Activated effector memory CD4-positive, alpha-beta T cell treated with anti-CD3 and anti-CD28 coated beads, Interleukin-2, amount 50 U/mL, for 16 hours (primary cell): ENCODE data around the gene BID.

Experiments used
- DNase-seq: peaks from one replicate; pipeline ENCODE4 v3.0.0-alpha.2; 2020

BID gene

DNA sequence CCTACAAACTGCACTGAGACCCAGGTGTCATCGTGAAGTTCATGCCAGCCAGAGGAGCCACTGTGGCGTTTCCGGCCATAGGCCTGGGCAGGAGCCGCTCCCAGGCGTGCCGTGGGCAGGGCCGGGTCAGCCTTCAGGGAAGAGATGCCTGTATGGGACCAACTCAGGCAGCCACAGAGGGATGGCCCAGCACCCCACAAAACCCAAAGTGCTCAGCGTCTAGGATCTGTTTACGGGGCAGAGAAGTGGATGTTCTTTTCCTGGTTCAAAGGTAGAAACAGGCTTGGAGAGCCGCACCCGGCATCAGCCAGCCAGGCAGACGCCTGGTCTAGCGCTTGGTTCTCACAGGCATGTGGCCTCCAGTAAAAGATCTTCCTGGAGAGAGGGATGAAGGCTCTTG, 8.4 kb upstream of the BID start:
- DNase-seq = no peak

DNA sequence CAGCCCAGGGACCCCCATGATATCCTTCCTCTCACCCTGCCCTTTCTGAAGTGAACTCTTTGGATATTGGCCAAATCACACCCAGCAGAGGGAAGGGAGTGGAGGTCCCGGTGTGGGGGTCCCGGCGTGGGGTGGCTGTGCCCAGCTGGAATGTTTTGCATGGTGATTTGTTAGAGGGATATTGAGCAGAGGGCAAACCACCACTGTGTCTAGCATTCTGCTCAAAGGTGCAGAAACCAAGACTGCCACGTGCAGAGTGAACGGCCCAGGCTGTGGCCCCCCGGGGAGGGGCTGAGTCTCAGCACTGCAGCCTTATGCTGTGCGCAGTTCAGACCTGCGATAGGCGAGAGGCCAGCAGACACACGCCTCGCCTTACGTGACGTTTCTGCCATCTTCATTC, 7.9 kb upstream of the BID start:
- no peak for DNase-seq

DNA sequence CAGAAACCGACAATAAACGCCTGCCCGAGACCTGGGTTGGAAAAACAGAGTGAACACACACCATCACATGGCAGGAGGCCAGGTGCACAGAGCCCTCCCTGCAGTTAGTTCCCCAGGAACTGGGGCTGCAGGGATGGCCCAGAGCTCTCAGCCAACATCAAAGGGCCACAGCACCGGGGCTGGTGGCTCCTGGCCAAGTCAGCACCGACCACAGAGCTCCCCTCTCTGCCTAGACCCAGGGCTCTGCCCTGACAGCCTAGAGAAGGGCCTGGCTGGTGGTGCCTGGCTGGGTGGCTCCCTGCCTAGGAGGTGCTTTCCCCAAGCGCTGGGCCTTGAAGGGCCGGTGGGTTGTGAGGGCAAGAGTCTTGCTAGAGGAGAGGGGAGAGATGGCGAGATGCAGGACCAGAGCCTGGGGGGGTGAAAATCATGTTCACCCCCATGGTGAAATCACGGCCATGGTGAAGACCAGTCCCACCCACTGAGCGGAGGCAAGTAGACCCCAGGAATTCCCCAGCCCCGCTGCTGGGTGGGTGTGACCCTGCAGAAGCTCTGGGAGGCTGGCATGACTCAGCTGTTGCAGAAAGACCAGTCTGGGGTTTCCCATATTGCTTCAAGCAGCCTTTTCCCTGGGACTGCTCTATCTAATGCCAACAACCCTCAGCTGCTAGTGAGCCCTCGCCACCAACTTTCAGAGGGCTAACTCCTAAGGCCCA, 7.2 kb upstream of the BID start:
- peak; percentile 88 for DNase-seq

DNA sequence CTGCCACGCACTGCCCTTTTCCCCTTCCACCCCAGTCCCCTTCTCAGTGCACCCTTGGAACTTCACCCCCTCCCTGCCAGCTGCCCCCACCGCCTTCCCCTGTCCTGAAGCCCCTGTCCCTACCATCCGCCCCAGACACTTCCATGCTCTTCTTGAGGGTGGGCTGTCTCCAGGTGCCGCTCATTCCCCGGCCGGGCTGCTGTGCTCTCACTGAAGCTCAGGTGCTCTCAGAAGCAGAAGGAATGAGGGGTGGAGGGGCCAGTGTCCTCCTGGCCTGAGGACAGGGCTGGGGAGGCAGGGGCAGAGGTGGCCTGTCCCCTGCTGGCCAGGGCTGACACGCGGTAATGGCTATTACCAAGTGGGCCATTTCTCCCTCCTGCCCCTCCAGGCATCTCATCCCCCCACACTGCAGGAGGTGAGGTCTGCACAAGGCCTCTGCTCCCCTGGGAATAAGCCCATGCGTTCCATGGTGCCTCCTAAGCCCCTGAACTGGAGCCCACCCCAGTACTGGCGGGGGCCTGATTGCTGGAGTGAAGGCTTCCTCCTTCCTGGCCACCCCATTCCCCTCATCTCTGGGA, 6.6 kb upstream of the BID start:
- no peak for DNase-seq

DNA sequence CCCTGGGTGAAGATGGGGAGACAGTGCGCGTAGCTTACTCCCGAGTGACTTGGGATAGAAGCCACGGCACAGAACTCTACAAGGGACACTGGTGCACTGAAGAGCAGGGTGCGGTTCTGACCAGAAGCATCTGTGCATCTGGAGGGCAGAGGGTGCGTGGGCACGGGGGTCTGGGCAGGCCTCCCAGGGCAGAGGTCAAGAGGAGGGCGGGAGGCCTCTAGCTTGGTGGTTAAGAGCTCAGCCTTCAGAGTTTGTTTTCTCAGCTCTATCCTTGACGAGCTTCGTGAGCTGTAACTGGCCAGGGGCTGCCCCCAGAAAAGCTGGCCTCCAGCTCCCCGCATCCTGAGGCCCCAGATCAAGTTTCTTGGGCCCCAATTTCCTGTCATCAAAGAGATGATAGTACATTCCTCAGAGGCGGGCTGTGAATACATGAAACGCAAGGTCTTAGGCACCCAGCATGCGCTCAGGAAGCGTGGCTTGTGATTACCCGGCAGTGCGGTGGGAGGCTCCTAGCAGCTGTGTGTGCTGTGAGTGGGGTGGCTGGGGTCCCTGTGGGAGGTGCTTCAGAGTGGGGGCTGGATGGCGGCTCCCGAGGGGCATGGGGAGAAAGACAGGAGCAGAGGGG, 6.0 kb upstream of the BID start:
- DNase-seq = no peak

DNA sequence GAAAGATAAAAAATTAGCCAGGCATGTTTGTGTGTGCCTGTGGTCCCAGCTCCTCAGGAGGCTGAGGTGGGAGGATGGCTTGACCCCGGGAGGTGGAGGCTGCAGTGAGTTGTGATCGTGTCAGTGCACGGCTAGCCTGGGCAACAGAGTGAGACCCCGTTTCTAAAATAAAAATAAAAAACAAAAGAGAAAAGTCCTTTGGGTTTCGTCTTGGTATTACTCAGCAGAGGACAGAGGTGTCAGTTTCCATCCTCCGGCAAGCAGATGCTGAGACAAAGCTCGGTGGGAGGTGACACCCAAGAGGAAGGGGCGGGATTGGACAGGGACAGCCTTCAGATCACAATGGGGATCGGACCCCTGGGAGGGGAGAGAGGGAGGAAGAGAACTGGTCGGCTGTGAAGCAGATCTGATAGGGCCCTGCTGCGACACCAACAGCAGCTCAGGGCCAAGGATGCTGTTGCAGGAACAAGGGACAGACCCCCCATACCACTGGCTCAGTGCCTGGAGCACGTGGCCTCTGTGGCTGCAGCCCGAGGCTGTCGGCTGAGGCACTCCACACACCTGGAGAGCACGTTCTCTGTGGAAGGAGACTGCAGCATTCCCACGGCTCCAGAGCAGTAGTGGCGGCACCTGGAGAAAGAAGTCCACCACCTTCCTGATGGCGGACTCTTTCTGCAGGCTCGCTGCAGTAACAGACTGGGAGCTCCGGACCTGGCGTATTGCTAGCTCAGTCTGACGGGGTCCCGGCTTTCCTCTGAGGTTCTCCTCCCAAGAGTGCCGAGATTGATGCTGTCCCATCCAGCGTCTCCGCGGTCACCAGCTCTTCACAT, 5.2 kb upstream of the BID start:
- DNase-seq = no peak

DNA sequence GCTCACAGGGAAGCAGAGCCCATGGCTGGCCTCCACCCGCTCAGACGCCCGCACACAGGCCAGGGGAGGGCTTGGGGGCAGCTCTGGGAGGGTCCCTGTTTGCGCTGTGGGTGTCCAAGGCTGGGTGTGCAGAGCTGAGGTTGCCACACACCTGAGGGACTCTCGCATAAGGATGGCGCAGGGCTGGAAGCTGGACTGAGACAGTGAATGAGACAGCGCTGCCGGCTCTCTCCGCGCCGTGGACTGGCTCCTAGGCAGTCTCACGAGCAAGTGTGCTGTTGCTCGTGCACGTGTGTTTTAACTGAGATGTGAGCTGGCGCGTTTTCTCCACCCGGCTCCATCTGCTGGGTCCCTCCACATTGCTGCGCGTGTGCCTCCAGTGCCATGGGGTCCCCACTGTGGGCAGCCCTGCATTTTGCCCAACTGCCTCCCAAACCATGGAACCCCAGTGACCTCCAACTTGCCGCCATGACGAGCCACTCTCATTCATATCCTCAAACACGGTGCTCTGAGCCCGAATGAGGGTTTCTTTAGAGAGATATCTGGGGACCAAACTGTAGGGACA, 4.2 kb upstream of the BID start:
- DNase-seq = no peak

DNA sequence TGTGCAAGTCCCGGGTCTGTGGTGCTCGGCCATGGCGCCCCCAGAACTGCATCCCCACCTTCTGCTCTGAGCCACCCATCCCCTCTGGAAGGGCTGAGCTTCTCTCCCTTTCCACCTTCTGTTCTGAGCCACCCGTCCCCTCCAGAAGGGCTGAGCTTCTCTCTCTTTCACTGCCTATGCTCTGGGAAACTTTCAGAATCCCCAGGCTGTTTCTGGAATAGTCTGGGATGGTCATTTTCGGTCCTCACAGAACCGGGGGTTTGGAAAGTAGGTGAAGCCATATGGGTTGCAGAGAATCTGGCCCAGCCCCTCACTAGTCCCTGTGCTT, 3.4 kb upstream of the BID start:
- no peak for DNase-seq

DNA sequence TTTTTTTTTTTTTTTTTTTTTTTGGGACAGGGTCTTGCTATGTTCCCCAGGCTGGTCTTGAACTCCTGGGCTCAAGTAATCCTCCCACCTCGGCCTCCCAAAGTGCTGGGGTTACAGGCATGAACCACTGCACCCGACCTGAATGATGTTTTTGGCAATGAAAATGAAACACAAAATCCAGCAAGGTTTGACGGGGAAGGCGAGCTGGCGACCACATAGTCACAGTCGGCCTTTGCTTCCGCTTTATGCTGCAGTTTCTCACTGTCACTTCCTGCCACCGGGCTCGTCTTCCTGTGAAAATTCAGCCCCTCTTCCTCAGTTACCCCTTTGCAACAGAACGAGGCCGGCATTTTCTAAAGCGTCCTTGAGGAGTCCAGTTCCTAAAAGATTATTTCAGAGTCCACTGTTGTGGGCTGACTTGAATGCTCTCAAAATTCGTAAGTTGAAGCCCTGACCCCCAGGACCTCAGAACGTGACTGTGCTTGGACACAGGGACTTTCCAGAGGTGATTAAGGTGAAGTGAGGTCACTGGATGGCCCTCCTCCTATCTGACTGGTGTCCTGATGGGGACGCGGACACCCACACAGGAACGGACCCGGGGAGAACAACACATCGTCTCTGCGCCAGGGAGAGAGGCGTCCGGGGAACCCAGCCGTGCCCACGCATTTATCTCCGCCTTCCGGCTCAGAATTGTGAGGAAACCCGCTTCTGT, 2.9 kb upstream of the BID start:
- peak; percentile 85 for DNase-seq

DNA sequence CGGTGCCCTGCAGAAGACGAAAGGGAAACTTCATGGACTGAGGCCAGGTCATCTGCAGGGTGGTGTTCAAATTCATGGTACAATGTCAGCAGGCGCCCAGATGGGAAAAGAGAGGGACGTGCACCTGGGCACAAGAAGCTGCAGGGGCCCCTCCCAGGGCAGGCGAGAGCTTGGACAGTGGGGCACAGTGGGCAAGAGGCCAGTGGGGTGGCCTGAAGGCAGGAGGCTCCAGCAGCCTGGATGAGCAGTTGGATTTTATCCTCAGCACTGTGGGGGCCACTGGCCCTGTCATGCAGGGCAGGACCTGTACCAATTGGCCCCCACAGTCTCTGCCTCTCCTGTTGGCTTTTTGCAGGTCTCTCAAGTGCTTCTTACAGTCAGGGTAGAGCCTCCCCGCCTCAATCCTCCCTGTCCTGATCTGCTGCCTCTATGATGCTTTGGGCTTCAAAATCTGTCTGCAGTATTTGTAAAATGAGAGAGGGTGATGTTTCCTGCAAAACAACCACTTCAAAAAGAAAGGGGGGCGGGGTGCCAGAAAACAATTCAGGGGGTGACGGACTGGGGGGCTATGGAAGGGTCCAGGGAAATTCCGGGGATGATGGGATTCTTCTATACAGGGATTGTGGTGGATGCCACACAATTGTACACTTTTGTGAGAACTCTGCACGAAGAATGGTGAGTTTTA, 1.7 kb upstream of the BID start:
- peak; percentile 61 for DNase-seq

DNA sequence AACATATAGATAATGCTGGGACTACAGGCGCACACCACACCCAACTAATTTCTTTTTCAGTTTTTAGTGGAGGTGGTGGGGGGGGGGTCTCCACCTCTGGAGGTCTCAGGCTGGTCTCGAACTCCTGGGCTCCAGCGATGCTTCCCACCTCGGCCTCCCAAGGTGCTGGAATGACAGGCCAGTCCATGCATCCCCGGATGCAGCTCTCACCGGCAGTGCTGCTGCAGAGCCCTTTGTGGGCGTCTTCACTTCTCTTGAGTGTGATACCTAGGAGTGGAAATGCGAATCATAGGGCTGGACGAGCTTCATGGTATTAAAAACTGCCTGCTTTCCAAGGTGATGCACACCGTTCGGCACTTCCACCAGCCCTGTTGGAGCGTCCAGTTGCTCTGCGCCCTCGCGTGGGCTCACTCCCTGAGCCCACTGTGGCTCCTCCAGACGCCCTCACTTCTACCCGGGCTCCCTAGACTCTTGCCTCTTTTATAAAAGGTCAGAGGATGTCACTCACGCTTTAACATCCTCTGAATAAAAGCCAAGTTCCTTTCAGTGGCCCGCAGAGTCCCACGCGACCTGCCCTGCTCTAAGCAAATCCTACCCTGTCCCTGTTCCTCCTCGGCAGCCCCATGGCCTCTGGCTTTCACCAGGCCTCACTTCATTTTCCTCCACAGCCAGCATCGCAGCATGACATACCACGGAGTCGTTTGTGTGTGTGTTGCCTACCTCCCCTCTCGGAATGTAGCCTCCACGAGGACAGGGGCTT, 837 bp upstream of the BID start:
- DNase-seq = peak; percentile 62

DNA sequence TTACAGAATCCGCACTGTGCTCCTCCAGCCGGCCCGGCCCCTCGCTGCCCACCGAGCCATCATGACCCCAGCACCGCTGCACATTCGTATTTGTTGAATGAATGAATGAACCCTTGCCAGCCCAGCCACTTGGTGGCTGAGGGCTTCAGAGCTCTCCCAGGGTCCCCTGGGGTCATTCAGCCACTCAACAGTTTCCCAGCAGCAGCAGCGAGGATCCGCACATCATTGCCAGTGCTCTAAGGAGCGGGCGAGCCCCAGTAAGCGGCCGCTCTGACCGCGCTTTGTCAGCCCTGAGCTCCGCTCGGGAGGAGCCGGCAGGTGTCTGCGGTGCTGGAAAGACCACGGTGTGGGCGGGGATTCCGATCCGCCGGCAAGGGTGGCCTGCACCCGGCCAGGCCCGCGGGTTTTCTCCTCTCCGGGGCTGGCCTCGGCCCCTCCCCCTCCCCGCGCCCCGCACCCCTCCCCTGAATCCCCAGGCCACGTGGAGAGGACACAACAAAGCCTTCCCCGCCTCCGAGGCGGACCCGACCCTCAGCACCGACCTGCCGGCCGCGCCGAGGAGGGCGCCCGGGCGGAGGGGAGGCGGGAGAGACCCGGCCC, 563 bp downstream of the BID start:
- DNase-seq = peak; percentile 87

DNA sequence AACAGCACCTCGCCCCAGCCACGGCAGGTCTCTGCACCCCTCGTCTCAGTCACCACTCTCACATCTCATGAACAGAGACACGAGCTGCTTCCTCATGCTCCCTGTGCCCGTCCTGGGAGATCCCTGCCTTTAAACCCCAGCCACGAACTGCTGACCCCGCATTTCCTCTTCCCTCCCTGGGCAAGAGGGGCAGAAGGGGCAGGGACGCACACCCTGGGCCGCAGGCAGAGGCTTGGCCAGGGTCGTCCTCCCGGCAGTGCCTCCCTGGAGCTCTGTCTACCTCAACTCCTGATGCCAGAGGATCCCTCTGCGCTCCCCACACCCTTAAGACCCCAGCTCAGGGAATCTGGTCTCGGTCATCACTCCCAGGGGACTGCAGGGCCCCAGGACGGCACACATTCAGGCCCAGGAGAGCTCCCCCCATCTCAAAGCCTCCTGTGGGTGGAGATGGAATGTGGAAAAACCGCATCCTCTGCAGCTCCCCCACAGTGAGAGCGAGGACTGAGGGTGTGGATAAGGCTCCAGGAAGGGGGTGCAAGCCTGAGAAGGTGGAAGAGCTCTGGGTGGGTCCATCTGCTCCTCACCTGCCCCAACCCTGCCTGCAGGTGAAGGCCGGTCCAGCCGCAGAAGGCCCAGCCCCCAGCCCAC, 1.2 kb downstream of the BID start:
- DNase-seq = no peak

DNA sequence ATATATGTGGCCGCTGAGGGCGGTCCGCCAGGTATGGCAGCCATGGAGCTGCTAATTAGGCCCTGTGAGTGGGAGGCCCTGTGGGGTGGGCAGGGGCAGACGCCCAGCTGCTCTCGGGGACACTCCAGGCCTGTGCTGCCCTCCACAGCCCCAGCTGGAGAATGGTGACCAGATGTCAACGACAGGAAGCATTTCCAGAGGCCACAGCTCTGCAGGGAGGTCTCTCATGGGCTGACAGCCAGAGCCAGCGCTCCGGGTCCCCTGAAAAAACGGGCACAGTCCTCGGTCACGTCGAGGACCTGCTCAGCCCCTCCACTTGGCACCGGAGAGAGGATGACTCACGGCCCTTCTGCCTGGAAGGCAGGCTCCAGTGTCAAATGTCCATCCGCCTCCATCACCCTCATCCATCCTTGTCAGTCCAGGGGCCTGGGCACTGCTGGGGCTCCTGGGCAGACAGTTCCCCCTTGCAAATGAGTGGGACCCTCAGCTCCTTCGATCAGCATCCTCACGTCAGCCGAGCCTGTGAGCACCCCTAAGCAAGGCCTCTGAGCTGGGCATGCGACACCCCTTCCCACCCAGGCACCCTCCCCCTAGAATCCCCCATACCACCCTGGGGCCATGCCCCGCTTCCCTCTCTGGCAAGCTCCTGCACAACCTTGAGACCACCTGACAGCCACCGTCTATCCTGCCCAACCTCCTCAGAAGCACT, 1.9 kb downstream of the BID start:
- no peak for DNase-seq

DNA sequence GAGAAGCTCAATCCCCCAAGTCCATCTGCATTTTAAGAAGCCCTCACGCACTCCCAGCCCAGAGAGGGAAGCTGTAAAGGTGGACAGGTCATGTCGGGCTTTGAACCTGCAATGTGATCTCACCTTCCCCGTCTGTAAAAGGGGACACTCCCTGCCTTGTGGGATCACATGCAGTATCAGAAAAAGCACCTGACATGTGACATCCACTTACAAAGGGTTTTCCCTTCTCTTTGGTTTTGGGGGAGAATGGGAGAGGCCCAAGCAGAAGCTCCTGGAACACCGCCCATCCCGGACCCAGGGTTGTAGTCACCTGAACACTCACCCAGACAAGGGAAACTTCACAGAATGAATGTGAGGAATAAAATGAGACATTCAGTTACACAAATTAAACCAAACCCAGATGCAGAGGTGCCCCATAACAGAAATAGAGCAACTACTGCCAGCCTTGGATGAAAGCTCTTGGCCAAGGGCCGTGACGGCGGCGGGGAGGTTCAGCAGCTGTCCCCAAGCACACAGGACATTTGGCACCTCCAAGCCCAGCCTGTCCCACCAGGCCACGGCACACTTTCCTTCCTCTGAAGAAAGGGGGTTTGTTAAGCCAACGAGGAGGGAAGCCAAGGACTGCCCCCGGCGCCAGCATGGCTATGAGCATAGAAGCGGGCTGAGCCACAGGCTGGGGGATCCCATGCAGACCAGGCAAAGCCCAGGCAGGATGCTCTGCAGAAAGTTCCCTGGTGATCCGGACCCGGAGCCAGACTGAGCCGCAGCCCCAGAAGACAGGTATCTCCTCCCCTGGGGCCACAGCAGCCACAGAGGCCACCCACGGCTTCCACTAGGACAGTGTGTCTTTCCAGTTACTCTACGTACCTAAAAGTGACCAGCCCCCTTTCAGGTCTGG, 3.8 kb downstream of the BID start:
- DNase-seq = no peak

DNA sequence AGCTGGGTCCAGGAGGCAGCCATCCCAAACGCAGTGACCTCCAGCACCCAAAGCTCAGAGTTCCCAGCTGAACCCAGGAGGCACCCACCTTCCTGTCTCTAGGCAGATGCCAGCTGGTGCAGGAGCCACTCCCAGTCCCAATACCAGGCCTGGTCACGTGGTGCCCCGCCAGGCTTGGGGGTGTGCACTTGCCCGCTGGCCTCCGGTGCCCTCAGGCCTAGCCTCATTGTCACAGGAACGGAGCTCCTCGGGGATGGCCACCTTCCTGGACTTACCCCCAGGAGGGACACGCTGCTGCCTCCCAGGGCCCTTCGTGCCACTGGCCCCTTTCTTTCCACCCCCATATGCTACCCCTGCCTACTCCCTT, 4.6 kb downstream of the BID start:
- no peak for DNase-seq

DNA sequence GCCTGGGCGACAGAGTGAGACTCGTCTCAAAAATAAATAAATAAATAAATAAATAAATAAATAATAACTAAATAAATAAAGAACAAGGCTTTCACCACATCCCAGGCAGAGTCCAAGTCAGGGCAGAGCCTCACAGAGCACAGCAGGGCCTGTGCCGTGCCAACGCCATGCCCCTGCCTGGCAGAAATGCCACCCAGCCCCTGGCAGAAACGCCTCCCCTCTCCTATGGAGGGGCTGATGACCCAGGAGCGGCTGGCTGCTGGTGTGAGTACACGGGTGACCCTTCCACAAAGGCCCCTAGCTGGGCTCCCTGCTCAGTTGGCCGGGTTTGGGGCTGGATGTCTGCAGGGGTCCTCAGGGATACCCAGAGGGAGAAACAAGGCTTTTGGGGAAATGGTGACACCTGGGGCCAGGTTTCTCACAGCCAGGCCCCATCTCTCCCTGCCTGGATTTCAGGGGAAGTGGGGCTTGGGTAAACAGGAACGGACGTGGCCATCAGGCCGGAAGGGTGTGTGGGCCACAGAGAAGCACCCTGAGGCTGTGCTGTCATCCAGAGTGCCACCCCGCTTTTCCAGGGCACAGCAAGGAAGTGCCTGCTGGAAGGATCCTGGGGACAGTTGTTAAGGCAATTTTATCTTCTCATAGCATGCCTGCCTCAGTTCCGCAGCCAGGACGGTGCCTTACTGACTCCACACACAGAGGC, 5.1 kb downstream of the BID start:
- no peak for DNase-seq
